ENCODE measurements around the gene TOP3B.

DNA sequence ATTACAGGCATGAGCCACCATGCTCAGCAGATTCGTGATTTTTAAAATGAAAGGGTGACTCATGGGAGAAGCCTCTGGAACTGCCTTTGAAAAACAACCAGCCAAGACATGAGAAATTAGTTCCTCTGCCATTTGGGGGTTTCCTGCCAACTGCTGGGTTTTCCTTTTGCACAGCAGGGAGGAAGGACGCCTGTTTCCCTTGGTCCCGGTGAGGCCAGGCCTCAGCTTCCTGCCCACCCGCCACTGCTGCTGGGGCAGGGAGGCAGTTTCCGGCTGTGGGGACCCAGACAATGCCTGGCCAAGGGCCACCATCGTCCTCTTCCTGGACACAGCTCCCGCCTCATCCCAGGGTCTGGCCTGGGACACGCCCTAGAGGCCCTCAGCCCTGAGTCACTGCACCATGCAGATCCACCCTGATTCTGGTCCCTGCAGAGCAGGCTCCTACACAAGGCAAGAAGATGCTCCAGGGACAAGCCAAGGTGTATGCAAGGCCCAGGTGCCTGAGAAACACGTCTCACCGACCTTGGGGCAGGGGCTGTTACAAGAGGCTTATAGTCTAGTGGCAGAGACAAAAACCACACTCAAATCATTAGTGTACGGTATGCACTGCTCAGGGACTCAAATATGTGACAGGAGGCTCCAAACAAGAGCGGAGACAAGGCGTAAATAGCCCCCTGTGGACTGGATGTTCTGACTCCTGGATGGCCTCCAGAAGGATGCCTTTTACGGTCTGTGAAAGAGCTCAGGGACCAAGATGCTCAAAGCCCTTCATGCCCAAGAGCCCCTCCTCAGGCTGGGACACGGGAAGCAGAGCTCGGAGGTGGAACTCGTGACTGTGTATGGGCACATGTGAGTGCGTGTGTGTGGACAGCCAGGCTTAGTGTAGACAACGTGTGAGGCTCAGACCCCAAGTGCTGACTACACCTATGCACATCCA is 39.9 kb downstream of the TOP3B start:
- TF ChIP-seq, protein P1, sequence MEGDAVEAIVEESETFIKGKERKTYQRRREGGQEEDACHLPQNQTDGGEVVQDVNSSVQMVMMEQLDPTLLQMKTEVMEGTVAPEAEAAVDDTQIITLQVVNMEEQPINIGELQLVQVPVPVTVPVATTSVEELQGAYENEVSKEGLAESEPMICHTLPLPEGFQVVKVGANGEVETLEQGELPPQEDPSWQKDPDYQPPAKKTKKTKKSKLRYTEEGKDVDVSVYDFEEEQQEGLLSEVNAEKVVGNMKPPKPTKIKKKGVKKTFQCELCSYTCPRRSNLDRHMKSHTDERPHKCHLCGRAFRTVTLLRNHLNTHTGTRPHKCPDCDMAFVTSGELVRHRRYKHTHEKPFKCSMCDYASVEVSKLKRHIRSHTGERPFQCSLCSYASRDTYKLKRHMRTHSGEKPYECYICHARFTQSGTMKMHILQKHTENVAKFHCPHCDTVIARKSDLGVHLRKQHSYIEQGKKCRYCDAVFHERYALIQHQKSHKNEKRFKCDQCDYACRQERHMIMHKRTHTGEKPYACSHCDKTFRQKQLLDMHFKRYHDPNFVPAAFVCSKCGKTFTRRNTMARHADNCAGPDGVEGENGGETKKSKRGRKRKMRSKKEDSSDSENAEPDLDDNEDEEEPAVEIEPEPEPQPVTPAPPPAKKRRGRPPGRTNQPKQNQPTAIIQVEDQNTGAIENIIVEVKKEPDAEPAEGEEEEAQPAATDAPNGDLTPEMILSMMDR (IDR thresholded peaks at IDR 0.05; ENCODE audit: low read length): no peak
- no peak for TF ChIP-seq EZH2phosphoT487 (IDR thresholded peaks at IDR 0.05; ENCODE audit: low read length)
